ENCODE measurements around the gene TNFRSF14. TPM values are rescaled to one million over a fixed set of nuclear protein-coding genes. Genes with fewer than 3 reads are reported as not detected.

The TNFRSF14 gene
- 18.9 and 24.1 TPM in 2 replicates for total RNA-seq

GRCh38 chr1:2556277-2556677 is at the start of gene TNFRSF14:
Gene TNFRSF14 (plus strand): TSS chr1:2556371. CDS start chr1:2556665, 294 bp downstream.

GRCh38 chr1:2525920-2526823 is 30.0 kb upstream of the TNFRSF14 start, which contains the start of gene PANK4:
Gene PANK4 (minus strand): TSS chr1:2526596. CDS start chr1:2526587, 9 bp downstream.

GRCh38 chr1:2529784-2530512 is 26.2 kb upstream of the TNFRSF14 start, which contains the start of gene HES5:
Gene HES5 (minus strand): TSS chr1:2530263. CDS start chr1:2530164, 99 bp downstream.

DNA sequence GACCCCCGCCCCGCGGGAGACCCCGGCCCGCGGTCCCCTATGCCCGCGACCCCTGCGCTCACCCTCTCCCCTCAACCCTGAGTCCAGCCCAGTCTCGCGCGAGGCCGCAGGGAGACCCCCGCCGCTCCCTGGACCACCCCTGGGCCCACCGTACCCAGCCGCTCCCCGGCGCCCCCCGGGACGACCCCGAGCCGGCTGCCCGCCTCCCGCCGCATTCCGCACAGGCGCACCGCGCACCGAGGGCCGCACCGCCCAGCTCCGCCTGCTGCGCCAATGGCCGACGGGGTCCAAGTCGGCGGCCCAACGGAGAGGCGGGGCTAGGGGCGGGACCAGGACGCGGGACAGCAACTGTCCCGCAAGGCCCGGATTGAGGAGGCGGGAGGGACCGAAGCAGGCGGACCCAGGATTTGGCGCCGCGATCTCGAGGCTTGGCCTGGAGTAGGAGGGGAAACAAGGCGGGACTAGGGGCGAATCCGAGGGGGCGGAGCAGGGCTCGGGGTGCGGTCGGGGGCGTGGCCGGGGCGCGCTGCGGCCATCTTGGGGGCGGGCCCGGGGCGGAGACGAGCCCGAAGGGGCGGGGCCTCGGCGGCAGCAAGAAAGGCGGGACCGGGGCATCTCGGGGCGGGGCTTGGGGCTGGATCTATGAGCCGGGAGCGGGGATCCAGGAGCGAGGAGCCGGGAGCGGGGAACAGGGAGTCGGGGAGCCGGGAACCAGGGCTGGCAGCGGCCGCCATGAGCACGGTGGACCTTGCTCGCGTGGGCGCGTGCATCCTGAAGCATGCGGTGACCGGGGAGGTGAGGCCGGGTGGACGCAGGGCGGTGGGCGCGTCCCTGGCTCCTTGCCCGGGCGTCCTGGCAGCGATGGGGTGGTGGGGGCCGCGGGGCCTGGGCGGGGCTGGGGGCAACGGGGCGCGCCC is 30.2 kb downstream of the TNFRSF14 start, which contains the start of gene PRXL2B:
PRXL2B (plus strand) TSS at position 624 of the 917 bp plus-strand sequence; CDS start at position 733, 109 bp downstream.

Other genes with a start within 250 kb of the TNFRSF14 start
- 4.6 and 6.9 TPM in 2 replicates for gene MORN1, start 164.8 kb upstream of the TNFRSF14 start, total RNA-seq
- 69.5 and 71.7 TPM in 2 replicates for gene RER1, start 164.5 kb upstream of the TNFRSF14 start, total RNA-seq
- gene PEX10, start 143.8 kb upstream of the TNFRSF14 start, total RNA-seq = 27.9 and 28.8 TPM in 2 replicates
- gene PLCH2, start 80.1 kb upstream of the TNFRSF14 start, total RNA-seq = under 0.01 and 0.09 TPM in 2 replicates
- gene PANK4, start 29.8 kb upstream of the TNFRSF14 start, total RNA-seq = 20.1 and 26.5 TPM in 2 replicates
- gene HES5, start 26.1 kb upstream of the TNFRSF14 start, total RNA-seq = 0.47 TPM in 1 of 2 replicates, not detected in the other
- gene PRXL2B, start 30.4 kb downstream of the TNFRSF14 start, total RNA-seq = 20.4 and 20.5 TPM in 2 replicates
- gene MMEL1, start 76.6 kb downstream of the TNFRSF14 start, total RNA-seq = 1.3 and 2.9 TPM in 2 replicates
- under 0.01 and 0.09 TPM in 2 replicates for gene TTC34, start 245.3 kb downstream of the TNFRSF14 start, total RNA-seq